Thyroid gland (tissue), 4 donors: ENCODE results near the gene CNTNAP3B. TPM values are rescaled to one million over a fixed set of nuclear protein-coding genes. Genes with fewer than 3 reads are reported as not detected.
"Not testable (repeated sequence)": the region's sequence is repeated elsewhere in the genome, so short reads cannot be mapped to it uniquely, and the experiment has no call there.

Source experiments
- DNase-seq, 2 donors: peaks; one replicate each; pipeline ENCODE4 v3.0.0-alpha.2; 2019
- H3K27ac ChIP-seq, 3 donors: fragments of 200-600 bp; sonication (generic); 1 replicate in 2 of 3; 2 replicates in 1 of 3; pipeline ENCODE4 v1.5.1; 2016 to 2019; ENCODE audit warnings: mild to moderate bottlenecking in 1 of 3, moderate library complexity in 1 of 3
- H3K27me3 ChIP-seq: fragments of 200-600 bp; sonication (generic); one replicate; pipeline ENCODE4 v1.5.1; 2019
- H3K36me3 ChIP-seq, 2 donors: fragments of 200-600 bp; sonication (generic); one replicate each; pipeline ENCODE4 v1.5.1; 2016 to 2019
- H3K4me1 ChIP-seq, 2 donors: fragments of 200-600 bp; sonication (generic); one replicate each; pipeline ENCODE4 v1.5.1; 2017 to 2019
- H3K4me3 ChIP-seq, 3 donors: fragments of 200-600 bp; sonication (generic); replicated peaks in 1 of 3; 1 replicate in 2 of 3; 2 replicates in 1 of 3; pipeline ENCODE4 v1.5.1; 2016; ENCODE audit warnings: mild to moderate bottlenecking in 1 of 3
- H3K9me3 ChIP-seq: fragments of 200-600 bp; sonication (generic); one replicate; pipeline ENCODE4 v1.5.1; 2017
- WGBS, 2 donors: methylation state at CpG; one replicate each; pipeline ENCODE4 v1.1.5; 2017; 5-methylcytosine and 5-hydroxymethylcytosine counted together
- intact Hi-C: fragments of 100-400 bp; cut with DNase I; formaldehyde crosslinking; loops from one replicate; pipeline ENCODE4 v1.15.1; 2023
- total RNA-seq, 4 donors: library from RNA; depleted of rRNA; stranded (reverse); fragments of >200 nt; gene quantifications; one replicate each; pipeline ENCODE4 v1.2.3, GENCODE V29; 2016

Gene CNTNAP3B
- total RNA-seq, 4 donors from 2014 or later, result 7.8 to 32.7 (median 20.3) TPM

DNA sequence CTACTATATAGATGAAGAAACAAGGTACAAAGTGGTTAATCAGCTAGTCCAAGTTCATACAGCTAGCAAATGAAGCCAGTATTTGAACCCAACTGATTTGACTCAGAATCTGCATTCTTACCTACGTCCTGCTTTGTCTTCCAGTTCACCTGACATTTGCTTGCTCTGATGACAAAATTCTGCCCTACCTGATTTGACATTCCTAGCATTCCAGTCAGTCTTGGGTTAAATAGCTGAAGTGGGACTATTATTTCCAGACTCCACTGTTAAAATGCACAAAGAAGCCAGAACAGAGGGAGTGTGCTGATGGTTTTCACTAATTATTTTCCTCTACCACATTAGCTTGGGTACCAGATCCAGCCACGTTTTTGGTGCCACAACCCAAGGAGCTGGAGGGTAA, 78.5 kb downstream of the CNTNAP3B start:
- H3K9me3 ChIP-seq, H3K27ac ChIP-seq, H3K4me1 ChIP-seq, DNase-seq, H3K36me3 ChIP-seq, H3K27me3 ChIP-seq, intact Hi-C loops, H3K4me3 ChIP-seq: not testable (repeated sequence)
- no CpG with 5 or more reads among the region's 2 CpGs for WGBS, 2 donors

DNA sequence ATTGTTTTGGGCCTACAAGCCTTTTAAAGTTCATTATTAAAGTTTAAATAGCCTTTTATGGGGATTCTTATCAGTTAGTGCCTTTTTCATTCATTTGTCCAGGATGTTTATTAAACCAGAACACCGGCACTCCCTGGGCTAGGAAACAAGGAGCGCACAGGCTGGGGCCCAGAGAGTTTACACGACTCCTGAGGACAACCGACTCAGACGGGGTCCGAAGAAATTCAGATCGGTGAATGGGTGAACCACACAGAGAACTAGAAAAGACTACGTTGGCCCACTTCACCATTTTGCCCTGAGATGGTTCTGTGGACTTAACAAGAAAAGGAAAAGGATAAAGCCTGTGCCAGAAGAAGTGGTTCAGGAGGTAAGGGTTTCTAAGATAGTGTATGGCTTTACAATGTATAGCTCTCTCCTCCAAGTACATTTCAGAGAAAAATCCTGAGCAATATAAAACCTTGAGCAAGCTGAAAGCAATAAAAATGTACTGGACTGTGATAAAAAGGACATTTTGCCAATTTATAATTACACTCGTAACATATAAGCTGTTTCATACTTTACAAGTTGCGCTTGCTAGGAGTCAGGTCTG, 84.7 kb downstream of the CNTNAP3B start:
- not testable (repeated sequence) for H3K4me3 ChIP-seq
- 83 to 89% methylated on average over 5 to 10 of the region's 10 CpGs for WGBS, 2 donors

DNA sequence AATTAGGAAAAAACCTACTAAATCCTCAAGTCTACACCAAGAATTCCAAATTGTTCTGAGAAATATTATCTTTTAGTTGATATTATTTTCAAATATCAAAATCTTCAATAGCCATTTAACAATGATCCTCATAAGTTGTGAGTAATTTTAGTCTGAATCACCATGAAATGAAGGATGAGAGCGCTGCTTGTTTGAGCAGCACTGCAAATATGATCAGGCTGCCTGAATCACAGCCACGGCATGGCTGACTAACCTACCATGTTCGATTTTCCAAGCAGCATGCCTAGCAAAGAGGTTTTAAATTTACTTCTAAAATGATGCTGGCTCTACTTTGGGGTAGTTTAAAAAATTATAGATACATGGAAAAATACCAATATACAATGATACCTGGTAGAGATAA, 95.7 kb downstream of the CNTNAP3B start:
- DNase-seq, H3K36me3 ChIP-seq, H3K27me3 ChIP-seq, H3K27ac ChIP-seq, H3K4me3 ChIP-seq, H3K9me3 ChIP-seq, H3K4me1 ChIP-seq, intact Hi-C loops: not testable (repeated sequence)
- no CpG with 5 or more reads among the region's 3 CpGs for WGBS, 2 donors

More for the DNA sequence above, 84.7 kb downstream of the CNTNAP3B start:
- H3K4me1 ChIP-seq, DNase-seq, H3K27ac ChIP-seq, H3K9me3 ChIP-seq, H3K36me3 ChIP-seq, H3K27me3 ChIP-seq, intact Hi-C loops: not testable (repeated sequence)

DNA sequence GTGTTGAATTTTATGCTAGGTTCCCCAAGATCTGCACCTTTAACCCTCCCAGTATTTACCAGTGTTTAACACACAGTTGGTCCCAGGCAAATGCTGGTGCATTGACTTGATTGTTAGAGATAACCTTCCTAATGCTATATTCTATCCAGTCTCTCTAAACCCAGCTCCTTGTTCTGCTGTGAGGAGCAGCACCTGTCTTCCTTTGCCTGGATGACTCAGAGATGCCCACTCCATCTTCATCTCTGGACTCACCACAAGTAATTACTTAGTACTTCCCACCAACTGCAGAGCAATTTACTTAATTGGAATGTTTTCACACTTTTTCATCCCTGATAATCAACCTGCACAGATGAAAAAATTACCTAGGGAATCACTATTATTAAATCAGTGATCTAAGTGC, 108.6 kb downstream of the CNTNAP3B start:
- H3K27ac ChIP-seq, intact Hi-C loops, H3K4me3 ChIP-seq, H3K27me3 ChIP-seq, DNase-seq, H3K9me3 ChIP-seq, H3K36me3 ChIP-seq, H3K4me1 ChIP-seq: not testable (repeated sequence)

- H3K36me3 ChIP-seq, H3K4me1 ChIP-seq, H3K9me3 ChIP-seq, H3K4me3 ChIP-seq, H3K27me3 ChIP-seq, DNase-seq, intact Hi-C loops, H3K27ac ChIP-seq: not testable (repeated sequence)
- 81 to 90% methylated on average over 7 of the region's 7 CpGs for WGBS, 2 donors
Observed at GRCh38 chr9:42018220-42018922, 110.9 kb downstream of the CNTNAP3B start.

GRCh38 chr9:42014317-42014716, 114.9 kb downstream of the CNTNAP3B start:
- intact Hi-C loops, H3K4me3 ChIP-seq: not testable (repeated sequence)

DNA sequence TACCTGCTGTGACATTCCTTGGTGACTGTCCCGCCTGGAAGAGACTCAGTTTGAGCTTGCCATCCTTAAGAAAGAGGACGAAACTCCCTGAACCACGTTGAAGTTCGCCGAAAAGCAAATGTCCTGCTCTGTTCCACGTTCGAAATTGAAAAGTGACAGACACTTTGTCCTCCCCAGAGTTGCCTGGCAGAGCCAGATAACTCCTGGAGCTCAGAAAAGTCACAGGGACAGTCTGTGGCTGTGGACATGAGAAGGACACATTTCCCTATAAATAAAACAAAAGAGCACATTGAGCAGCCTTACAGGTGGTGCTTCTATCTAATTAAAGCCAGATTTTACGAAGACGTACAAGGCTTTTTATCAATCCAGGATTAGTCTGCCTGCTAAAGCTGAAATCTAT, 137.6 kb downstream of the CNTNAP3B start:
- not testable (repeated sequence) for DNase-seq

More at GRCh38 chr9:42014317-42014716, 114.9 kb downstream of the CNTNAP3B start:
- 83% methylated on average over 1 of the region's 9 CpGs; no CpG with 5 or more reads in 1 of the 2 donors for WGBS, 2 donors
- not testable (repeated sequence) for H3K27ac ChIP-seq, DNase-seq, H3K36me3 ChIP-seq, H3K27me3 ChIP-seq, H3K9me3 ChIP-seq, H3K4me1 ChIP-seq

DNA sequence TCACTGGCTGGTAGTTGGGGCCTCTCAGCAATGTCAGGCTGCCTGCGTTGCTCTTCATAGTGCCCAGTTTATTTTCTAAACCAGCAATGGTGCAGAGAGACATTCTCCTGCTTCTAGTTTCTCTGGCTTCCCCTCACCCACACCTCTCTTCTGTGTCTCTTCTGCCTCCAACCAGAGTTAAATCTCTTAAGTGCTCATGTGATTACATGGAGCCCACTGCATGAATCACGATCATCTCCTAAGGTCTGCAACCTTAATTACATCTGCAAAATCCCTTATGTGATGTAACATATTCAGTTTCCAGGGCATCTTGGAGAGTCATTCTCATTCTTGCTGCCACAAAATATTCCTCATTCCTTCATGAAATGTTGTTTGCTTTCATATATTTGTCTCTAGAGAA, 149.0 kb downstream of the CNTNAP3B start:
- H3K36me3 ChIP-seq, H3K4me3 ChIP-seq, H3K27ac ChIP-seq, H3K9me3 ChIP-seq, intact Hi-C loops, H3K4me1 ChIP-seq, DNase-seq, H3K27me3 ChIP-seq: not testable (repeated sequence)
- no CpG with 5 or more reads among the region's 2 CpGs for WGBS, 2 donors

More for the DNA sequence above, 137.6 kb downstream of the CNTNAP3B start:
- H3K36me3 ChIP-seq, H3K27ac ChIP-seq, H3K4me1 ChIP-seq, H3K4me3 ChIP-seq, intact Hi-C loops, H3K9me3 ChIP-seq, H3K27me3 ChIP-seq: not testable (repeated sequence)
- 100% methylated on average over 1 of the region's 9 CpGs; no CpG with 5 or more reads in 1 of the 2 donors for WGBS, 2 donors

DNA sequence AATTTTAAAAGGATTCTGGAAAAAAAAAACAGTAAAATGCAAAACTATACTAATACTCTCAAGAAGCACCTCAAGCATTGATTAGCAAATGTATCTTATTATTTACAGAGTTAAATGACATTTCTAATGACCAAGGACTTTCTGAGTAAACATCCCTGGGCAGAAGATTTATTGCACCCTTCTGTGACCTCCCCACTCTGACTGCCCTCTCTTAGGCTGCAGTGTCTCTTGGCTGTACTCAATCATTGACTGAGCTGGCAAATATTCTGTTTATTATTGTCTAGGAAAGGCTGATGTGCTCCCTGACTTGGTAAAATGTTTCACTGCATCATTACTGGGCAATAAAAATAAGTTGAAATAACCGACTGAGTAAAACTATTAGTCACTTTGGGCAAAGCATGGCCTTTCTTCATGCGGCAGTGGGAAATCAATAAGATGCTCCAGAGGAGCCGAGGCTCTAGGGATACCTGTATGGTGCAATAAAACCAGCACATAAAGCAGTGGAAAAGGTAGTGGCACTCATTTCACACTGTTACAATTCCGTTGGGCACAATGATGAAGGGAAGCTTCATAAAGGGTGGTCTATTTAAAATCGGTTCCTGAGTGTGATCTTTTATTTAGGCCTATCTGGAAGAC, 151.1 kb downstream of the CNTNAP3B start:
- no CpG with 5 or more reads among the region's 5 CpGs for WGBS, 2 donors
- H3K27me3 ChIP-seq, H3K27ac ChIP-seq, H3K4me1 ChIP-seq, H3K9me3 ChIP-seq, intact Hi-C loops, DNase-seq, H3K4me3 ChIP-seq, H3K36me3 ChIP-seq: not testable (repeated sequence)

- intact Hi-C loops, H3K4me1 ChIP-seq, H3K4me3 ChIP-seq, DNase-seq, H3K27me3 ChIP-seq, H3K36me3 ChIP-seq, H3K9me3 ChIP-seq, H3K27ac ChIP-seq: not testable (repeated sequence)
- WGBS, 2 donors, result 93 to 98% methylated on average over 15 of the region's 17 CpGs
Observed at GRCh38 chr9:41974906-41975305, 154.3 kb downstream of the CNTNAP3B start.

- H3K27ac ChIP-seq, H3K27me3 ChIP-seq, DNase-seq, H3K9me3 ChIP-seq, H3K36me3 ChIP-seq, H3K4me1 ChIP-seq, H3K4me3 ChIP-seq, intact Hi-C loops: not testable (repeated sequence)
- WGBS, 2 donors, result 53% methylated on average over 6 of the region's 43 CpGs; no CpG with 5 or more reads in 1 of the 2 donors
Observed at GRCh38 chr9:41953007-41953406, 176.2 kb downstream of the CNTNAP3B start.

- H3K4me3 ChIP-seq, DNase-seq, H3K36me3 ChIP-seq, H3K4me1 ChIP-seq, H3K9me3 ChIP-seq, H3K27ac ChIP-seq, intact Hi-C loops, H3K27me3 ChIP-seq: not testable (repeated sequence)
- WGBS, 2 donors, result 65 to 74% methylated on average over 2 to 3 of the region's 3 CpGs
Observed at GRCh38 chr9:41941738-41942137, 187.5 kb downstream of the CNTNAP3B start.

GRCh38 chr9:41938143-41938542, 191.1 kb downstream of the CNTNAP3B start:
- DNase-seq, H3K4me3 ChIP-seq, H3K27me3 ChIP-seq, H3K9me3 ChIP-seq, intact Hi-C loops, H3K27ac ChIP-seq, H3K36me3 ChIP-seq, H3K4me1 ChIP-seq: not testable (repeated sequence)
